HCT116 (cell line): Measurements from ENCODE around the gene IL5. TPM values are rescaled to one million over a fixed set of nuclear protein-coding genes. Genes with fewer than 3 reads are reported as not detected.
"Not testable (repeated sequence)": the region's sequence is repeated elsewhere in the genome, so short reads cannot be mapped to it uniquely, and the experiment has no call there.

Experiments
- ATAC-seq: fragments of 200-7000 bp; cut with Tn5 transposase; 2 replicates; pipeline ENCODE4 v1.9.1; 2020; ENCODE audit warnings: mild to moderate bottlenecking, moderate library complexity
- BruUV-seq: library from RNA; stranded (reverse); fragments of 400-500 nt; replicated peaks from 2 replicates; lab custom pipeline; 2021; lab: Mats Ljungman, UMichigan
- CTCF ChIA-PET: fragments of 300-600 bp; sonication (Branson Sonifier 250); formaldehyde crosslinking; loops from one replicate; lab custom pipeline; 2021; ENCODE audit warnings: antibody characterized with exemption; lab: Charles Lee
- POLR2A ChIA-PET: fragments of 300-600, 350-600 bp; sonication (Branson Sonifier 250); formaldehyde crosslinking; loops from one replicate; lab custom pipeline; 2021; ENCODE audit warnings: antibody characterized with exemption; lab: Charles Lee
- RAD21 ChIA-PET, 2 experiments: fragments of 300-600 bp; sonication (Branson Sonifier 250); formaldehyde crosslinking; loops; one replicate each; lab custom pipeline; 2023; ENCODE audit warnings: low total read pairs in 2 of 2; ENCODE audit not compliant: uncharacterized antibody in 2 of 2, unreplicated experiment in 2 of 2, low non-redundant PET in 1 of 2; lab: Charles Lee
- DNase-seq: peaks from one replicate; pipeline ENCODE4 v3.0.0-alpha.2; 2010; ENCODE audit warnings: low read depth, low spot score
- H2AFZ ChIP-seq: fragments of 200-600 bp; shearing (Covaris generic), sonication (generic); 2 replicates; pipeline ENCODE4 v1.6.1; 2017; ENCODE audit warnings: low read depth, mixed run types, mixed read lengths, antibody characterized with exemption, low read length; ENCODE audit not compliant: poor library complexity, severe bottlenecking
- H3K27ac ChIP-seq: 2 replicates; pipeline ENCODE4 v1.5.1; 2012; ENCODE audit warnings: low read depth, low read length
- H3K27me3 ChIP-seq: fragments of 200-600 bp; sonication (generic); 2 replicates; pipeline ENCODE4 v1.6.1; 2016; ENCODE audit warnings: mixed run types, low read length, mixed read lengths; ENCODE audit not compliant: insufficient read depth
- H3K36me3 ChIP-seq, 2 experiments: fragments of 200-500 bp in 1 of 2; fragments of 200-600 bp in 1 of 2; sonication (Bioruptor generic) in 1 of 2; sonication (generic) in 1 of 2; 2 replicates each; pipeline versions ENCODE4 v1.5.1 to v1.6.1; 2014 to 2016; ENCODE audit warnings: low read length in 2 of 2, inconsistent platforms in 1 of 2, mixed read lengths in 1 of 2, mixed run types in 1 of 2; ENCODE audit not compliant: insufficient read depth in 2 of 2, control insufficient read depth in 1 of 2
- H3K4me1 ChIP-seq, 2 experiments: fragments of 200-600 bp in 1 of 2; sonication (generic) in 1 of 2; 2 replicates each; pipeline versions ENCODE4 v1.5.1 to v1.6.1; 2012 to 2017; ENCODE audit warnings: low read length in 2 of 2, inconsistent platforms in 1 of 2, mild to moderate bottlenecking in 1 of 2, mixed read lengths in 1 of 2, mixed run types in 1 of 2, moderate library complexity in 1 of 2; ENCODE audit not compliant: insufficient read depth in 2 of 2, control insufficient read depth in 1 of 2
- H3K4me2 ChIP-seq: fragments of 200-600 bp; sonication (generic); 2 replicates; pipeline ENCODE4 v1.6.1; 2017; ENCODE audit warnings: mixed run types, low read length, mixed read lengths
- H3K4me3 ChIP-seq, 2 experiments: fragments of 200-600 bp in 1 of 2; sonication (generic) in 1 of 2; replicated peaks in 1 of 2; 2 replicates each; pipeline ENCODE4 v1.5.1; 2011 to 2016; ENCODE audit warnings: low read length in 2 of 2, control low read depth in 1 of 2, low read depth in 1 of 2, mild to moderate bottlenecking in 1 of 2, mixed read lengths in 1 of 2, mixed run types in 1 of 2
- H3K79me2 ChIP-seq: fragments of 200-600 bp; sonication (generic); 2 replicates; pipeline ENCODE4 v1.6.1; 2017; ENCODE audit warnings: mild to moderate bottlenecking, mixed run types, low read length, moderate library complexity, mixed read lengths; ENCODE audit not compliant: insufficient read depth
- H3K9ac ChIP-seq: fragments of 200-600 bp; sonication (generic); 2 replicates; pipeline ENCODE4 v1.6.1; 2016; ENCODE audit warnings: low read length, mixed read lengths
- H3K9me2 ChIP-seq: fragments of 200-600 bp; sonication (generic), shearing (Covaris generic); 2 replicates; pipeline ENCODE4 v1.6.1; 2017; ENCODE audit warnings: mixed run types, mild to moderate bottlenecking, moderate library complexity; ENCODE audit not compliant: insufficient read depth
- H3K9me3 ChIP-seq, 2 experiments: fragments of 200-500 bp in 1 of 2; fragments of 200-600 bp in 1 of 2; sonication (Bioruptor generic) in 1 of 2; sonication (generic) in 1 of 2; 2 replicates each; pipeline ENCODE4 v1.6.1; 2014 to 2017; ENCODE audit warnings: low read length in 2 of 2, mixed read lengths in 2 of 2, inconsistent platforms in 1 of 2, low read depth in 1 of 2, mild to moderate bottlenecking in 1 of 2, mixed run types in 1 of 2, moderate library complexity in 1 of 2; ENCODE audit not compliant: control insufficient read depth in 1 of 2, insufficient read depth in 1 of 2
- H4K20me1 ChIP-seq: fragments of 200-600 bp; sonication (generic), shearing (Covaris generic); 2 replicates; pipeline ENCODE4 v1.6.1; 2017; ENCODE audit warnings: mixed run types, mild to moderate bottlenecking, moderate library complexity; ENCODE audit not compliant: insufficient read depth
- ATF3 ChIP-seq: IDR thresholded peaks from 2 replicates; pipeline ENCODE4 v1.6.1; 2012
- CEBPB ChIP-seq: IDR thresholded peaks from 2 replicates; pipeline ENCODE4 v1.6.1; 2012; ENCODE audit warnings: low read depth
- CTCF ChIP-seq, 3 experiments: fragments of 200-600 bp in 1 of 3; sonication (generic) in 1 of 3; IDR thresholded peaks in 2 of 3; conservative IDR thresholded peaks in 1 of 3; 2 replicates each; pipeline ENCODE4 v1.5.1; 2012 to 2017; ENCODE audit warnings: low read depth in 2 of 3, low read length in 2 of 3, antibody characterized with exemption in 1 of 3, borderline replicate concordance in 1 of 3, control low read depth in 1 of 3, mild to moderate bottlenecking in 1 of 3, mixed read lengths in 1 of 3, mixed run types in 1 of 3, moderate library complexity in 1 of 3; ENCODE audit not compliant: insufficient read depth in 1 of 3
- EGR1 ChIP-seq: IDR thresholded peaks from 2 replicates; pipeline ENCODE4 v1.6.1; 2012; ENCODE audit warnings: low read depth
- EZH2phosphoT487 ChIP-seq: fragments of 200-600 bp; IDR thresholded peaks from 2 replicates; pipeline ENCODE4 v1.6.1; 2018; ENCODE audit warnings: antibody characterized with exemption, borderline replicate concordance
- JUND ChIP-seq: IDR thresholded peaks from 2 replicates; pipeline ENCODE4 v1.6.1; 2012
- RAD21 ChIP-seq: IDR thresholded peaks from 2 replicates; pipeline ENCODE4 v1.6.1; 2012; ENCODE audit warnings: low read depth, mild to moderate bottlenecking
- YY1 ChIP-seq: IDR thresholded peaks from 2 replicates; pipeline ENCODE4 v1.6.1; 2011; ENCODE audit warnings: low read length, low read depth, moderate library complexity, mild to moderate bottlenecking; ENCODE audit not compliant: insufficient replicate concordance; ENCODE audit errors: extremely low read depth
- ZBTB33 ChIP-seq: IDR thresholded peaks from 2 replicates; pipeline ENCODE4 v1.6.1; 2011; ENCODE audit warnings: mild to moderate bottlenecking, low read length, moderate library complexity; ENCODE audit not compliant: insufficient replicate concordance; ENCODE audit errors: extremely low read depth
- ZNF274 ChIP-seq: fragments of 200-500 bp; sonication (Bioruptor generic); IDR thresholded peaks from 2 replicates; pipeline ENCODE4 v1.6.1; 2014; ENCODE audit warnings: mild to moderate bottlenecking, low read depth, low read length, inconsistent platforms
- intact Hi-C: fragments of 100-400 bp; cut with micrococcal nuclease; formaldehyde crosslinking; loops from 2 replicates; pipeline ENCODE4 v1.10.0; 2022
- total RNA-seq: library from RNA; stranded (reverse); gene quantifications from one replicate; pipeline ENCODE4 v1.2.1, GENCODE V29; 2021; ENCODE audit not compliant: unreplicated experiment

IL5 gene
- total RNA-seq, 1 experiment from 2014 or later: not detected

GRCh38 chr5:132549576-132549975 lies 6.3 kb upstream of the IL5 start:
- Histone ChIP-seq H4K20me1 (no peaks in the 10 kb centered on the region), H3K4me3 (no peak overlapping the region), H3K27me3 (no peaks in the 10 kb centered on the region), H3K9me3 (no peaks in the 10 kb centered on the region), H3K79me2 (no peaks in the 10 kb centered on the region), H3K36me3 (no peaks in the 10 kb centered on the region), H3K4me2 (no peak overlapping the region), H3K9me2 (no peaks in the 10 kb centered on the region), H3K9ac (no peak overlapping the region), H2AFZ (no peak overlapping the region), H3K27ac (no peak overlapping the region)
- no TSS peak for BruUV-seq
- RAD21 ChIA-PET: no interaction called here
- POLR2A ChIA-PET: interaction anchor here (0.6 kb wide), 1 partner anchor 142 kb away, joined by 4 read pairs; no protein-coding TSS in a partner anchor
- CTCF ChIA-PET: no interaction called here
- ATAC-seq: no peak
- TF ChIP-seq RAD21: no peak
- TF ChIP-seq ZNF274: no peak
- no peak for TF ChIP-seq JUND
- TF ChIP-seq EZH2phosphoT487: no peak
- TF ChIP-seq ATF3: no peak
- no peak for TF ChIP-seq YY1
- no peak for TF ChIP-seq EGR1
- no peak for TF ChIP-seq CTCF (IDR thresholded peaks at IDR 0.05 in 2 of 3, conservative IDR thresholded peaks at IDR 0.05 in 1 of 3; ENCODE audit: borderline replicate concordance in 1 of 3, insufficient read depth in 1 of 3, low read depth in 2 of 3, low read length in 2 of 3)
- TF ChIP-seq ZBTB33: no peak
- no peak for TF ChIP-seq CEBPB
- TF ChIP-seq, all 23 proteins: peak for 0
- intact Hi-C loops: no loop called here
- DNase-seq: no peak
- no peaks in the 10 kb centered on the region for H3K4me1 ChIP-seq

DNA sequence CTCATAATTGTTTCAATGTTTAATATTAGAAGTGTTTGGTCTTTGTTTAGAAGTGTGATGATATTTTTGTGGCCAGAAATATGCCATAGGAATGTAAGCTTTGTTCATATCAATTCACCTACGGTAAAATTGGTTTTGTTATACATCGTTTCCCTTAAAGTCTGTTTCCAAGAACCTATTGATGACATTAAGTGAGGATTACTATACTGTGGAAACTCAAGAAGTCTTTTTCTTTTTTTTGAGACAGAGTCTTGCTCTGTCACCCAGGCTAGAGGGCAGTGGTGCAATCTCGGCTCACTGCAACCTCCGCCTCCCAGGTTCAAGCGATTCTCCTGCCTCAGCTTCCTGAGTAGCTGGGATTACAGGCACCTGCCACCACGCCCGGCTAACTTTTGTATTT lies 5.5 kb upstream of the IL5 start:
- not testable (repeated sequence) for BruUV-seq

More for the DNA sequence above, 5.5 kb upstream of the IL5 start:
- H3K9me2 ChIP-seq, H3K79me2 ChIP-seq, H2AFZ ChIP-seq, H4K20me1 ChIP-seq, H3K9ac ChIP-seq, H3K4me2 ChIP-seq, H3K9me3 ChIP-seq, RAD21 ChIA-PET, H3K4me3 ChIP-seq, CTCF ChIA-PET, POLR2A ChIA-PET, ATAC-seq, H3K36me3 ChIP-seq, H3K27me3 ChIP-seq, H3K27ac ChIP-seq, DNase-seq, intact Hi-C loops, H3K4me1 ChIP-seq: not testable (repeated sequence)
